HEK293 (cell line): ENCODE data around the gene TMEM72.

Experiments used
- CTCF ChIA-PET: fragments of 350-600 bp; formaldehyde crosslinking; extraction: SDS; loops from one replicate; lab custom pipeline; 2021; ENCODE audit warnings: antibody characterized with exemption; lab: Yijun Ruan, JAX
- POLR2A ChIA-PET: fragments of 300-600 bp; formaldehyde crosslinking; extraction: SDS; loops from one replicate; lab custom pipeline; 2020; ENCODE audit warnings: antibody characterized with exemption, inconsistent platforms; lab: Yijun Ruan, JAX
- H3K27ac ChIP-seq: fragments of 200-500 bp; sonication (Bioruptor generic); 2 replicates; pipeline ENCODE4 v1.5.1; 2014; ENCODE audit warnings: low read depth, low read length, control low read depth, inconsistent platforms; ENCODE audit errors: extremely low read depth
- H3K36me3 ChIP-seq, 2 experiments: fragments of 200-500 bp in 1 of 2; sonication (Bioruptor generic) in 1 of 2; 1 replicate in 1 of 2; 2 replicates in 1 of 2; pipeline ENCODE4 v1.5.1; 2014 to 2017; ENCODE audit warnings: inconsistent platforms in 2 of 2, low read length in 2 of 2; ENCODE audit not compliant: control insufficient read depth in 2 of 2, insufficient read depth in 1 of 2
- H3K4me1 ChIP-seq: fragments of 200-500 bp; sonication (Bioruptor generic); 2 replicates; pipeline ENCODE4 v1.5.1; 2014; ENCODE audit warnings: mild to moderate bottlenecking, low read length, inconsistent platforms; ENCODE audit not compliant: control insufficient read depth, insufficient read depth
- H3K4me3 ChIP-seq: 2 replicates; pipeline ENCODE4 v1.5.1; 2011; ENCODE audit warnings: low read depth, mild to moderate bottlenecking, control low read depth, low read length, moderate library complexity
- H3K9me3 ChIP-seq: fragments of 200-500 bp; sonication (Bioruptor generic); 2 replicates; pipeline ENCODE4 v1.5.1; 2014; ENCODE audit warnings: low read depth, low read length, inconsistent platforms; ENCODE audit not compliant: control insufficient read depth, insufficient read depth
- FEZF1 ChIP-seq: fragments of 450-650 bp; formaldehyde crosslinking; IDR thresholded peaks from 2 replicates; pipeline ENCODE4 v1.5.1; 2016; ENCODE audit warnings: missing biosample characterization, missing genetic modification characterization
- HOXA7 ChIP-seq: sonication (generic); formaldehyde crosslinking; IDR thresholded peaks from 2 replicates; pipeline ENCODE4 v1.8.1; 2022; ENCODE audit warnings: missing genetic modification reagents, borderline replicate concordance
- IKZF3 ChIP-seq: fragments of 450-650 bp; IDR thresholded peaks from 2 replicates; pipeline ENCODE4 v1.5.0; 2018; ENCODE audit warnings: missing biosample characterization, mild to moderate bottlenecking, missing genetic modification characterization, moderate library complexity
- KLF8 ChIP-seq: fragments of 450-650 bp; formaldehyde crosslinking; IDR thresholded peaks from 2 replicates; pipeline ENCODE4 v1.5.1; 2016; ENCODE audit warnings: missing biosample characterization, missing genetic modification characterization
- PRDM1 ChIP-seq: fragments of 450-650 bp; formaldehyde crosslinking; IDR thresholded peaks from 2 replicates; pipeline ENCODE4; 2016; ENCODE audit warnings: missing biosample characterization, missing genetic modification characterization
- PRDM6 ChIP-seq: fragments of 450-650 bp; formaldehyde crosslinking; IDR thresholded peaks from 2 replicates; pipeline ENCODE4 v1.5.1; 2017; ENCODE audit warnings: missing biosample characterization, missing genetic modification characterization
- SALL2 ChIP-seq: fragments of 450-650 bp; formaldehyde crosslinking; IDR thresholded peaks from 2 replicates; pipeline ENCODE4 v1.5.0; 2017; ENCODE audit warnings: missing biosample characterization, mild to moderate bottlenecking, missing genetic modification characterization, borderline replicate concordance
- SETDB1 ChIP-seq: IDR thresholded peaks from one replicate; pipeline ENCODE4 v1.6.1; 2017; ENCODE audit warnings: mild to moderate bottlenecking, low read length, moderate library complexity, mixed read lengths; ENCODE audit not compliant: insufficient read length
- TCF7L2 ChIP-seq: IDR thresholded peaks from 2 replicates; pipeline ENCODE4 v1.6.1; 2011; ENCODE audit warnings: low read depth, mild to moderate bottlenecking, inconsistent platforms, low read length, moderate library complexity, borderline replicate concordance
- ZBTB1 ChIP-seq: fragments of 450-650 bp; formaldehyde crosslinking; IDR thresholded peaks from 2 replicates; pipeline ENCODE4 v1.5.1; 2016; ENCODE audit warnings: missing biosample characterization, missing genetic modification characterization
- ZBTB49 ChIP-seq: fragments of 450-650 bp; formaldehyde crosslinking; IDR thresholded peaks from 2 replicates; pipeline ENCODE4 v1.5.1; 2016; ENCODE audit warnings: missing biosample characterization, missing genetic modification characterization, low read depth
- ZFHX2 ChIP-seq: fragments of 450-650 bp; formaldehyde crosslinking; conservative IDR thresholded peaks from 2 replicates; pipeline ENCODE4 v1.5.1; 2016; ENCODE audit warnings: missing biosample characterization, missing genetic modification characterization
- ZNF112 ChIP-seq: fragments of 450-650 bp; formaldehyde crosslinking; IDR thresholded peaks from 2 replicates; pipeline ENCODE4 v1.5.0; 2017; ENCODE audit warnings: missing biosample characterization, missing genetic modification characterization
- ZNF248 ChIP-seq: fragments of 450-650 bp; formaldehyde crosslinking; IDR thresholded peaks from 2 replicates; pipeline ENCODE4 v1.5.1; 2017; ENCODE audit warnings: missing biosample characterization, missing genetic modification characterization
- ZNF350 ChIP-seq: fragments of 450-650 bp; formaldehyde crosslinking; IDR thresholded peaks from 2 replicates; pipeline ENCODE4 v1.5.0; 2017; ENCODE audit warnings: missing biosample characterization, mild to moderate bottlenecking, missing genetic modification characterization
- ZNF366 ChIP-seq: fragments of 450-650 bp; formaldehyde crosslinking; conservative IDR thresholded peaks from 2 replicates; pipeline ENCODE4 v1.5.1; 2016; ENCODE audit warnings: missing biosample characterization, missing genetic modification characterization
- ZNF416 ChIP-seq: fragments of 450-650 bp; formaldehyde crosslinking; IDR thresholded peaks from 2 replicates; pipeline ENCODE4 v1.5.1; 2016; ENCODE audit warnings: missing biosample characterization, missing genetic modification characterization
- ZNF473 ChIP-seq: fragments of 450-650 bp; formaldehyde crosslinking; IDR thresholded peaks from 2 replicates; pipeline ENCODE4 v1.5.1; 2017; ENCODE audit warnings: missing biosample characterization, missing genetic modification characterization
- ZNF510 ChIP-seq: fragments of 450-650 bp; formaldehyde crosslinking; IDR thresholded peaks from 2 replicates; pipeline ENCODE4 v1.5.1; 2018; ENCODE audit warnings: mild to moderate bottlenecking, missing genetic modification characterization, missing biosample characterization; ENCODE audit not compliant: insufficient replicate concordance
- ZNF654 ChIP-seq: fragments of 450-650 bp; formaldehyde crosslinking; IDR thresholded peaks from 2 replicates; pipeline ENCODE4 v1.5.1; 2016; ENCODE audit warnings: low read depth, missing biosample characterization, missing genetic modification characterization
- ZNF768 ChIP-seq: fragments of 450-650 bp; formaldehyde crosslinking; IDR thresholded peaks from 2 replicates; pipeline ENCODE4 v1.5.1; 2018; ENCODE audit warnings: missing biosample characterization, mild to moderate bottlenecking, missing genetic modification characterization
- ZNF837 ChIP-seq: fragments of 450-650 bp; formaldehyde crosslinking; IDR thresholded peaks from 2 replicates; pipeline ENCODE4 v1.5.1; 2016; ENCODE audit warnings: missing biosample characterization, missing genetic modification characterization
- ZSCAN16 ChIP-seq: fragments of 450-650 bp; formaldehyde crosslinking; IDR thresholded peaks from 2 replicates; pipeline ENCODE4 v1.5.1; 2016; ENCODE audit warnings: missing biosample characterization, missing genetic modification characterization
- ZSCAN30 ChIP-seq: fragments of 450-650 bp; IDR thresholded peaks from 2 replicates; pipeline ENCODE4 v1.5.1; 2018; ENCODE audit warnings: missing biosample characterization, mild to moderate bottlenecking, missing genetic modification characterization, moderate library complexity
- TF ChIP-seq, protein P1 (sequence below): fragments of 450-650 bp; formaldehyde crosslinking; IDR thresholded peaks from 2 replicates; pipeline ENCODE4 v1.5.1; 2016; ENCODE audit warnings: missing biosample characterization, missing genetic modification characterization

TMEM72 gene

GRCh38 chr10:44956717-44957706 lies 45.9 kb downstream of the TMEM72 start:
- H3K36me3 ChIP-seq: no peaks in the 10 kb centered on the region
- TF ChIP-seq HOXA7 (CRISPR knock-in tag): no peak
- no peak for TF ChIP-seq ZNF350 (tag by site-specific recombination)
- TF ChIP-seq ZNF768: no peak
- TF ChIP-seq ZBTB1 (tag by site-specific recombination): no peak
- no peak for TF ChIP-seq FEZF1 (tag by site-specific recombination)
- TF ChIP-seq ZNF510 (tag by site-specific recombination): no peak
- TF ChIP-seq ZNF248 (tag by site-specific recombination): no peak
- TF ChIP-seq SALL2 (tag by site-specific recombination): no peak
- TF ChIP-seq ZNF416 (tag by site-specific recombination): no peak
- no peak for TF ChIP-seq ZNF112 (tag by site-specific recombination)
- TF ChIP-seq ZSCAN16 (tag by site-specific recombination): no peak
- TF ChIP-seq SETDB1: peak; percentile 50
- peak; percentile 99 for TF ChIP-seq ZNF366 (tag by site-specific recombination)
- no peak for TF ChIP-seq ZBTB49
- no peak for TF ChIP-seq PRDM6 (tag by site-specific recombination)
- 0 out of 2 replicates have a peak, but pooled peaks have one; percentile 19 for TF ChIP-seq IKZF3 (tag by site-specific recombination)
- TF ChIP-seq PRDM1 (tag by site-specific recombination): peak; percentile 75
- no peak for TF ChIP-seq TCF7L2
- no peak for TF ChIP-seq ZFHX2
- TF ChIP-seq KLF8 (tag by site-specific recombination): no peak
- TF ChIP-seq, protein P1, sequence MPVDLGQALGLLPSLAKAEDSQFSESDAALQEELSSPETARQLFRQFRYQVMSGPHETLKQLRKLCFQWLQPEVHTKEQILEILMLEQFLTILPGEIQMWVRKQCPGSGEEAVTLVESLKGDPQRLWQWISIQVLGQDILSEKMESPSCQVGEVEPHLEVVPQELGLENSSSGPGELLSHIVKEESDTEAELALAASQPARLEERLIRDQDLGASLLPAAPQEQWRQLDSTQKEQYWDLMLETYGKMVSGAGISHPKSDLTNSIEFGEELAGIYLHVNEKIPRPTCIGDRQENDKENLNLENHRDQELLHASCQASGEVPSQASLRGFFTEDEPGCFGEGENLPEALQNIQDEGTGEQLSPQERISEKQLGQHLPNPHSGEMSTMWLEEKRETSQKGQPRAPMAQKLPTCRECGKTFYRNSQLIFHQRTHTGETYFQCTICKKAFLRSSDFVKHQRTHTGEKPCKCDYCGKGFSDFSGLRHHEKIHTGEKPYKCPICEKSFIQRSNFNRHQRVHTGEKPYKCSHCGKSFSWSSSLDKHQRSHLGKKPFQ (tag by site-specific recombination): no peak
- TF ChIP-seq ZNF837 (tag by site-specific recombination): no peak
- no peak for TF ChIP-seq ZNF654 (tag by site-specific recombination)
- TF ChIP-seq ZSCAN30: no peak
- 0 out of 2 replicates have a peak, but pooled peaks have one; percentile 13 for TF ChIP-seq ZNF473
- no peak overlapping the region for H3K4me3 ChIP-seq
- peaks cover 2% of the 10 kb centered on the region; the same call in 1 of the 2 replicates for H3K4me1 ChIP-seq
- ChIA-PET CTCF (interaction anchor here (1.0 to 1.3 kb wide), 3 partner anchors 10 to 1272 kb away, joined by 3 to 8 read pairs (median 3); no protein-coding TSS in a partner anchor), POLR2A (no interaction called here)
- H3K27ac ChIP-seq: no peak overlapping the region
- H3K9me3 ChIP-seq: no peaks in the 10 kb centered on the region
